IPS-20b (cell line): ENCODE data around the gene DLAT.
A peak's percentile ranks its signal among the peaks of the same experiment; 100 is the strongest.
"Not testable (repeated sequence)": the region's sequence is repeated elsewhere in the genome, so short reads cannot be mapped to it uniquely, and the experiment has no call there.

Experiments used
- H3K27ac ChIP-seq: one replicate; pipeline ENCODE4 v1.5.1; 2013; ENCODE audit warnings: low read length
- H3K27me3 ChIP-seq: 2 replicates; pipeline ENCODE4 v1.6.1; 2013; ENCODE audit warnings: mild to moderate bottlenecking, low read length, inconsistent platforms; ENCODE audit not compliant: insufficient read depth
- H3K36me3 ChIP-seq: 2 replicates; pipeline ENCODE4 v1.6.1; 2013; ENCODE audit warnings: low read depth, mild to moderate bottlenecking, inconsistent platforms, low read length, moderate library complexity; ENCODE audit not compliant: insufficient read depth
- H3K4me1 ChIP-seq: 2 replicates; pipeline ENCODE4 v1.6.1; 2013; ENCODE audit warnings: mild to moderate bottlenecking, control low read depth, inconsistent platforms, low read length, moderate library complexity; ENCODE audit not compliant: insufficient read depth
- H3K4me3 ChIP-seq: 2 replicates; pipeline ENCODE4 v1.5.1; 2013; ENCODE audit warnings: mild to moderate bottlenecking, low read length, inconsistent platforms
- H3K9ac ChIP-seq: 2 replicates; pipeline ENCODE4 v1.6.1; 2013; ENCODE audit warnings: low read depth, mild to moderate bottlenecking, inconsistent platforms, low read length, moderate library complexity
- H3K9me3 ChIP-seq: 2 replicates; pipeline ENCODE4 v1.6.1; 2013; ENCODE audit warnings: mild to moderate bottlenecking, low read depth, low read length, inconsistent platforms; ENCODE audit not compliant: insufficient read depth

DLAT gene

DNA sequence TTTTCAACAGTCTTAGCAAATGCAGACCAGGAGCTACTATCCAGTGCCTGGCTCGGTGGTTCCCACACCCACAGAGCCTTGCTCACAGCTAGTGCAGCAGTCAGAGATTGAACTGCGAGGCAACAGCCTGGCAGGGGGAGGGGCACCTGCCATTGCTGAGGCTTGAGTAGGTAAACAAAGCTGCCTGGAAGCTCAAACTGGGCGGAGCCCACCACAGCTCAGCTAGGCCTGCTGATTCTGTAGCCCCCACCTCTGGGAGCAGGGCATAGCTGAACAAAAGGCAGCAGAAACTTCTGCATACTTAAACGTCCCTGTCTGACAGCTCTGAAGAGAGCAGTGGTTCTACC is 19.1 kb upstream of the DLAT start:
- not testable (repeated sequence) for H3K4me3 ChIP-seq, H3K27me3 ChIP-seq, H3K9ac ChIP-seq, H3K27ac ChIP-seq, H3K4me1 ChIP-seq
- H3K9me3 ChIP-seq: peaks cover 28% of the 10 kb centered on the region
- H3K36me3 ChIP-seq: peaks cover 13% of the 10 kb centered on the region

GRCh38 chr11:112011451-112011850 is 13.8 kb upstream of the DLAT start:
- not testable (repeated sequence) for H3K4me3 ChIP-seq, H3K9ac ChIP-seq, H3K36me3 ChIP-seq, H3K4me1 ChIP-seq, H3K9me3 ChIP-seq, H3K27me3 ChIP-seq, H3K27ac ChIP-seq

DNA sequence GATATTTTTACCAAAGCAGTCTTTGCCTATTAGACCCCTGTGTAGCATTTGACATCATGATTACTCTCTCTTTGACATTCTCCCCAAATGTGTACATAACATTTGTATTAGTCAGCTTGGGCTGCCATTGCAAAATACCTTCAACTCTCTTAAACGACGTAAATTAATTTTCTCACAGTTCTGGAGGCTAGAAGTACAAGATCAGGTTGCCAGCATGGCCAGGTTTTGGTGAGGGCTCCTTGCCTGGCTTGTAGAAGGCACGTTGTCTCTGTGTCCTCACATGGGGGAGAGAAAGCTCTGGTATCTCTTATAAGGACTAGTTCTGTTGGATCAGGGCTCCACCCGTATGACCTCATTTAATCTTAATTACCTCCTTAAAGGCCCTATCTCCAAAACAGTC is 12.3 kb upstream of the DLAT start:
- H3K4me1 ChIP-seq: no peaks in the 10 kb centered on the region
- H3K36me3 ChIP-seq: 0 out of 2 replicates have a peak, but pooled peaks cover 2% of the 10 kb centered on the region
- no peaks in the 10 kb centered on the region for H3K27me3 ChIP-seq
- H3K9ac ChIP-seq: no peak overlapping the region
- H3K4me3 ChIP-seq: no peak overlapping the region
- 0 out of 2 replicates have a peak, but pooled peaks cover 6% of the 10 kb centered on the region for H3K9me3 ChIP-seq
- H3K27ac ChIP-seq: no peak overlapping the region

GRCh38 chr11:112013497-112014164 is 11.6 kb upstream of the DLAT start:
- Histone ChIP-seq H3K9ac (no peak overlapping the region), H3K4me1 (no peaks in the 10 kb centered on the region), H3K27me3 (no peaks in the 10 kb centered on the region), H3K36me3 (peaks cover 9% of the 10 kb centered on the region; the same call in 1 of the 2 replicates), H3K4me3 (no peak overlapping the region), H3K27ac (no peak overlapping the region), H3K9me3 (0 out of 2 replicates have a peak, but pooled peaks cover 3% of the 10 kb centered on the region)

DNA sequence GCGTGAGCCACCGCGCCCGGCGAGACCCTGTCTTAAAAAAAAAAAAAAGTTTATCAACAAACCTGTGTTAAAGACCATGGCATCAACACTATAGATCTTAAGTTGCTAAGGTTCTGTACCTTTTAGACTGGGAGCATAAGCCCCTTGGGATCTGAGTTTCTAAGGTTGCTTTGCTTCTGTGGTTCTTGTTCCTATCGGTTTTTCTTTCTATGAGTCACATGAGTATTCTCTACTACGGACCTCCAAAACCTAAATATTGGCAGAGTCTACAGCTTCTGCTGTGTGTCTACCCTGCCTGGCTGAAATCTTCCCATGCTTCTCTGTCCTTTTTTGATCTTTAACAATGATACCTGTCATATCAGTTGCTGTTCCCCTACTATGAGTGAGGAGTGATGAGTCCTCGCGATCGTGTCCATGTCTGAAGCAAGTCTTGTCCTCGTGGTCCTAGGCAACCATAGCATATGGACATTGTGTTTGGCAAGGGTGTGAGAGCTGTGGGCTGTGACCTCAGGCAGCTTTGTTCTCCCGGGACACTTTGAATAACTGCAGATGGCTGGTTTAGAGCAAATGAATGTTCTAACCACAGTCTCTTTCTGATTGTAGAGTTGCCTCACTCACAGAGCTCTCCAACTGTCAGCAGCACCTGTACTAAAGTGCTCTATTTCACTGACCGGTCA is 9.0 kb upstream of the DLAT start:
- no peaks in the 10 kb centered on the region for H3K4me1 ChIP-seq
- peaks cover 31% of the 10 kb centered on the region for H3K36me3 ChIP-seq
- H3K27me3 ChIP-seq: no peaks in the 10 kb centered on the region
- H3K9me3 ChIP-seq: no peaks in the 10 kb centered on the region
- no peak overlapping the region for H3K27ac ChIP-seq
- H3K9ac ChIP-seq: no peak overlapping the region
- no peak overlapping the region for H3K4me3 ChIP-seq

DNA sequence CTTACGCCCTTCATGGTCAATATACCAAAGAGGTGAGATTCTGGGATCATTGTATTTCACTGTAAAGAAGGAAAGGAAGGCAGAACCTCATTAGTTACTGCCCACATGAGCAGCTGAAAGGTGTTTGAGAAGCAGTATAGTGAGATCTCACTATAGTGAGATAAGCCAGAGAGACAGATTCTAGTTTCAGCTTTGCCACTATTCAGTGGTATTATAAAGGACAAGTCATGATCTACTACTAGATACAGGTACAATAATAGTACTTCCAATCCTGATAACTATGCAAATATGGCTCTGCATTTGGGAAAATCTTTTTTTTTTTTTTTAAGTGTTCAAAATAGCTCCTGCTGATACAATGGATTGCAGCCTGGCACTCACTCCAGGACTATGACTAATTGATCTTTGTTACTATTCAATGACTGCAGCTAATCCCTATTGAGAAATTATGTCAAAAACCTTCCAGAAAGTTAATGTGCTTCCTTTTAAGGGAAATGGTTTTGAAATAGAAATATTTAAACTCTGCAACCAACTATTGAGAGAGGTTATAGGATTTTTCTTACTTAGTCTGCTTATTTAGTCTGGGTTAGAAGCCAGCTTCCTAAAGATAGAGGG is 8.3 kb upstream of the DLAT start:
- H3K9me3 ChIP-seq: no peaks in the 10 kb centered on the region
- H3K4me3 ChIP-seq: no peak overlapping the region
- H3K27ac ChIP-seq: no peak overlapping the region
- no peaks in the 10 kb centered on the region for H3K4me1 ChIP-seq
- no peak overlapping the region for H3K9ac ChIP-seq
- no peaks in the 10 kb centered on the region for H3K27me3 ChIP-seq
- peaks cover 32% of the 10 kb centered on the region for H3K36me3 ChIP-seq

DNA sequence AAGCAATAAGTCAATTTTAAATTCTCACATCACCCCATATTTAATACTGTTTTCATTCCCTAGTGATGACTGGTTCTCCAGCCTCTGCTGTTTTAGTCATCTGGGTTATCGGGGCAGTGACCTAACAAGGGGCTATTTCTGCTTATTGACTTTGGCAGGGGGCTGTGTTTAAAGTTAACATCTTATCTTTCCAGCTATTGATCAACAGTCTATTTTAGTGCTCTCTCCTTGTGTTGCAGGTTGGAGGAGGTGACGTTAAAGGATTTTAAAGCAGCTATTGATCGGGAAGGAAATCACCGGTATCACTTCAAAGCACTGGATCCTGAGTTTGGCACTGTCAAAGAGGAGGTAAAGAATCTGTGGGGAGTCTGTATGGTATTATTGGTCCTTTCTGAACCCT is 7.7 kb upstream of the DLAT start:
- Histone ChIP-seq H3K27ac (no peak overlapping the region), H3K9ac (no peak overlapping the region), H3K9me3 (no peaks in the 10 kb centered on the region), H3K27me3 (no peaks in the 10 kb centered on the region), H3K36me3 (peaks cover 32% of the 10 kb centered on the region), H3K4me3 (no peak overlapping the region), H3K4me1 (no peaks in the 10 kb centered on the region)

DNA sequence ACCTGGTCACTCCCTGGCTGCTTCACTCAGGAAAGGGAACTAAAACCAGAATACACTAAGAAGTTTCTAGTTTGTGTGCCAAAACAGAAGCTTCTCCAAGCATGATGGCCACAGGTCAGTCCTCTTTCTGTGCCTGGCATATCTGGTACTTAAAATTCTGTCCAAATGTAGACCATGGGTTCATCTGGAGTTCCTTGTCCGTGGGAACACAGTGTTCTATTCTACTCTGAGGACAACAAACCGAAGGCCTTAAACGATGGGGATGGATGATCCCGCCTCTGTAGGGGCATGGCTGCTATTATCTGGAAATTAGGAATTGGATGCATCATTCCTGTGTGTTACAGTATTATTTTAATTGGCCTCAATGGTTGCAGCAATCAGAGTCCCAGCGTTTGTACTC is 6.1 kb upstream of the DLAT start:
- no peaks in the 10 kb centered on the region for H3K9me3 ChIP-seq
- H3K4me3 ChIP-seq: no peak overlapping the region
- peaks cover 32% of the 10 kb centered on the region for H3K36me3 ChIP-seq
- H3K4me1 ChIP-seq: no peaks in the 10 kb centered on the region
- no peak overlapping the region for H3K27ac ChIP-seq
- no peaks in the 10 kb centered on the region for H3K27me3 ChIP-seq
- H3K9ac ChIP-seq: no peak overlapping the region

DNA sequence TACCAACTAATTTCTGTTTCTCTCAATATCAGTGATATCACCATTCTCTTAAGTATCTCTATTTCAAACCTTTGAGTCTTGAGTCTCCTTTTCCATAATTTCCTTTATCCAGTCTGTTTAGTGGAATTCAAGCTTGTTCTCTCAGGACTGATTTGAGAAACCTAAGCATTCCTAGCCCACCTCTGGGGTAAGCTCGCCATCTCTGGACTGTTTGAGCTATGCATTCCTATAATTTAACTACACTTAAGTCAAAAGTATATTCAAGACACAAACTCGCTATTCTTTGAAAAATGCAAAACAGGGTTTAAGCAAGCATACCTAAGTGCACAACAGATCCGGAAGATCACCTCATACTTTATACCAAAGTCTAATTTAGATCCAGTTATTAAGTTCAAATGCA is 2.1 kb upstream of the DLAT start:
- Histone ChIP-seq H3K4me1 (no peaks in the 10 kb centered on the region), H3K27ac (no peak overlapping the region), H3K9me3 (no peaks in the 10 kb centered on the region), H3K36me3 (peaks cover 33% of the 10 kb centered on the region), H3K9ac (no peak overlapping the region), H3K4me3 (no peak overlapping the region), H3K27me3 (no peaks in the 10 kb centered on the region)

GRCh38 chr11:112024178-112024772 is 933 bp upstream of the DLAT start:
- Histone ChIP-seq H3K27ac (peak overlapping the region; percentile 99), H3K4me1 (no peaks in the 10 kb centered on the region), H3K4me3 (peak overlapping the region; percentile 100)

GRCh38 chr11:112025707-112026106 is 499 bp downstream of the DLAT start:
- Histone ChIP-seq H3K27ac (peak overlapping the region; percentile 99), H3K9ac (peak overlapping the region; percentile 98), H3K4me3 (peak overlapping the region; percentile 100), H3K9me3 (no peaks in the 10 kb centered on the region), H3K36me3 (peaks cover 35% of the 10 kb centered on the region), H3K27me3 (no peaks in the 10 kb centered on the region), H3K4me1 (no peaks in the 10 kb centered on the region)

More at GRCh38 chr11:112024178-112024772, 933 bp upstream of the DLAT start:
- Histone ChIP-seq H3K36me3 (peaks cover 33% of the 10 kb centered on the region), H3K9me3 (no peaks in the 10 kb centered on the region), H3K27me3 (no peaks in the 10 kb centered on the region), H3K9ac (peak overlapping the region; percentile 98; the same call in 1 of the 2 replicates)
